HCT116 (cell line): ENCODE data around the gene CMIP.
A peak's percentile ranks its signal among the peaks of the same experiment; 100 is the strongest.

Source experiments
- CEBPB ChIP-seq: IDR thresholded peaks from 2 replicates; pipeline ENCODE4 v1.6.1; 2012; ENCODE audit warnings: low read depth
- EZH2 ChIP-seq: fragments of 200-600 bp; sonication (generic); IDR thresholded peaks from 2 replicates; pipeline ENCODE4 v1.6.1; 2017; ENCODE audit warnings: antibody characterized with exemption, mixed run types
- FOSL1 ChIP-seq: IDR thresholded peaks from 2 replicates; pipeline ENCODE4 v1.6.1; 2012; ENCODE audit warnings: low read depth
- JUND ChIP-seq: IDR thresholded peaks from 2 replicates; pipeline ENCODE4 v1.6.1; 2012
- POLR2A ChIP-seq: IDR thresholded peaks from 2 replicates; pipeline ENCODE4 v1.7.0; 2011; ENCODE audit warnings: borderline replicate concordance; ENCODE audit not compliant: insufficient read depth, insufficient read length; ENCODE audit errors: extremely low read depth
- POLR2AphosphoS5 ChIP-seq: IDR thresholded peaks from 2 replicates; pipeline ENCODE4 v1.6.1; 2011; ENCODE audit warnings: mild to moderate bottlenecking, low read depth, low read length, moderate library complexity
- RAD21 ChIP-seq: IDR thresholded peaks from 2 replicates; pipeline ENCODE4 v1.6.1; 2012; ENCODE audit warnings: low read depth, mild to moderate bottlenecking
- SIN3A ChIP-seq: IDR thresholded peaks from 2 replicates; pipeline ENCODE4 v1.6.1; 2012; ENCODE audit warnings: low read depth
- SRF ChIP-seq: IDR thresholded peaks from 2 replicates; pipeline ENCODE4 v1.6.1; 2012; ENCODE audit warnings: low read depth
- YY1 ChIP-seq: IDR thresholded peaks from 2 replicates; pipeline ENCODE4 v1.6.1; 2011; ENCODE audit warnings: low read length, low read depth, moderate library complexity, mild to moderate bottlenecking; ENCODE audit not compliant: insufficient replicate concordance; ENCODE audit errors: extremely low read depth
- ZNF274 ChIP-seq: fragments of 200-500 bp; sonication (Bioruptor generic); IDR thresholded peaks from 2 replicates; pipeline ENCODE4 v1.6.1; 2014; ENCODE audit warnings: mild to moderate bottlenecking, low read depth, low read length, inconsistent platforms
- TF ChIP-seq, protein P1 (sequence below), 3 experiments: fragments of 200-600 bp in 1 of 3; sonication (generic) in 1 of 3; IDR thresholded peaks in 2 of 3; conservative IDR thresholded peaks in 1 of 3; 2 replicates each; pipeline ENCODE4 v1.5.1; 2012 to 2017; ENCODE audit warnings: low read depth in 2 of 3, low read length in 2 of 3, antibody characterized with exemption in 1 of 3, borderline replicate concordance in 1 of 3, control low read depth in 1 of 3, mild to moderate bottlenecking in 1 of 3, mixed read lengths in 1 of 3, mixed run types in 1 of 3, moderate library complexity in 1 of 3; ENCODE audit not compliant: insufficient read depth in 1 of 3
- TF ChIP-seq, protein P2 (sequence below): IDR thresholded peaks from 2 replicates; pipeline ENCODE4 v1.6.1; 2011; ENCODE audit warnings: mild to moderate bottlenecking, low read length, moderate library complexity; ENCODE audit not compliant: insufficient replicate concordance; ENCODE audit errors: extremely low read depth
- TF ChIP-seq, protein P3 (sequence below): IDR thresholded peaks from 2 replicates; pipeline ENCODE4 v1.6.1; 2012

DNA sequence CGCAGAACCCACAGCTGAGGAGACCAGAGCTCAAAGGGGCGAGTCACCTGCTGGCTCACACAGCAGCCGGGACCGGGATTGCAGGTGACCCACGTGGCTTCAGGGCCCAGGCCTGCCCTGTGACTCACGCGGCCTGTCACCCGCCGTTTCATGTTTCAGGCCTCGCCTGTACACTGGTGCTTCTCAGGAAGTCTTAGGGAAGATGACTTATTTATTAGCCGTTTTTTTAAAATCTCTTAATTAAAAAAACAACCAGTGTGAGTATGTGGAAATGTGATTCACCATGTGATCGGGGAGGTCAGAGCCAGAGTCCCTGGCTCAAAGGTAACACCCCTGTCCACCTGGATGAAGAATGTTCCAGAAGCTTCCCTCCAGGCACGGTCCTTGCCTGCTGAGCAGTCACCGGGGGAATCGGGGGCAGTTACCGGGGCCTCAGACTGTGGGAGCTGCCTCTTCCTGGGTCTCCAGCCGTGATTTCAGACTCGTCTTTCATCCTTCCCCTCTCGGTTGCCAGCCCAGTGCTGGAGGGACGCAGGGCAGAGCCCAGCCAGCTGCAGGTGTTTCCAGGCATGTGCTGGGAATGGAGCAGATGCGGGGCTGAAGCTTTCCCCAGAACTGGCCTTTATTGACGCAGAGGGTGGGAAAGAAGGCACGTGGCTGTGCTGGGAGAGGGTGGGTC, 49.3 kb downstream of the CMIP start:
- TF ChIP-seq, protein P1, sequence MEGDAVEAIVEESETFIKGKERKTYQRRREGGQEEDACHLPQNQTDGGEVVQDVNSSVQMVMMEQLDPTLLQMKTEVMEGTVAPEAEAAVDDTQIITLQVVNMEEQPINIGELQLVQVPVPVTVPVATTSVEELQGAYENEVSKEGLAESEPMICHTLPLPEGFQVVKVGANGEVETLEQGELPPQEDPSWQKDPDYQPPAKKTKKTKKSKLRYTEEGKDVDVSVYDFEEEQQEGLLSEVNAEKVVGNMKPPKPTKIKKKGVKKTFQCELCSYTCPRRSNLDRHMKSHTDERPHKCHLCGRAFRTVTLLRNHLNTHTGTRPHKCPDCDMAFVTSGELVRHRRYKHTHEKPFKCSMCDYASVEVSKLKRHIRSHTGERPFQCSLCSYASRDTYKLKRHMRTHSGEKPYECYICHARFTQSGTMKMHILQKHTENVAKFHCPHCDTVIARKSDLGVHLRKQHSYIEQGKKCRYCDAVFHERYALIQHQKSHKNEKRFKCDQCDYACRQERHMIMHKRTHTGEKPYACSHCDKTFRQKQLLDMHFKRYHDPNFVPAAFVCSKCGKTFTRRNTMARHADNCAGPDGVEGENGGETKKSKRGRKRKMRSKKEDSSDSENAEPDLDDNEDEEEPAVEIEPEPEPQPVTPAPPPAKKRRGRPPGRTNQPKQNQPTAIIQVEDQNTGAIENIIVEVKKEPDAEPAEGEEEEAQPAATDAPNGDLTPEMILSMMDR (IDR thresholded peaks at IDR 0.05 in 2 of 3, conservative IDR thresholded peaks at IDR 0.05 in 1 of 3; ENCODE audit: borderline replicate concordance in 1 of 3, insufficient read depth in 1 of 3, low read depth in 2 of 3, low read length in 2 of 3) = no peak
- TF ChIP-seq POLR2A = no peak
- TF ChIP-seq YY1 = no peak
- TF ChIP-seq JUND = peak; percentile 94
- peak; percentile 66 for TF ChIP-seq POLR2AphosphoS5
- no peak for TF ChIP-seq RAD21
- no peak for TF ChIP-seq CEBPB
- peak; percentile 99 for TF ChIP-seq SIN3A
- TF ChIP-seq, protein P2, sequence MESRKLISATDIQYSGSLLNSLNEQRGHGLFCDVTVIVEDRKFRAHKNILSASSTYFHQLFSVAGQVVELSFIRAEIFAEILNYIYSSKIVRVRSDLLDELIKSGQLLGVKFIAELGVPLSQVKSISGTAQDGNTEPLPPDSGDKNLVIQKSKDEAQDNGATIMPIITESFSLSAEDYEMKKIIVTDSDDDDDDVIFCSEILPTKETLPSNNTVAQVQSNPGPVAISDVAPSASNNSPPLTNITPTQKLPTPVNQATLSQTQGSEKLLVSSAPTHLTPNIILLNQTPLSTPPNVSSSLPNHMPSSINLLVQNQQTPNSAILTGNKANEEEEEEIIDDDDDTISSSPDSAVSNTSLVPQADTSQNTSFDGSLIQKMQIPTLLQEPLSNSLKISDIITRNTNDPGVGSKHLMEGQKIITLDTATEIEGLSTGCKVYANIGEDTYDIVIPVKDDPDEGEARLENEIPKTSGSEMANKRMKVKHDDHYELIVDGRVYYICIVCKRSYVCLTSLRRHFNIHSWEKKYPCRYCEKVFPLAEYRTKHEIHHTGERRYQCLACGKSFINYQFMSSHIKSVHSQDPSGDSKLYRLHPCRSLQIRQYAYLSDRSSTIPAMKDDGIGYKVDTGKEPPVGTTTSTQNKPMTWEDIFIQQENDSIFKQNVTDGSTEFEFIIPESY = peak; percentile 29
- no peak for TF ChIP-seq EZH2
- TF ChIP-seq, protein P3, sequence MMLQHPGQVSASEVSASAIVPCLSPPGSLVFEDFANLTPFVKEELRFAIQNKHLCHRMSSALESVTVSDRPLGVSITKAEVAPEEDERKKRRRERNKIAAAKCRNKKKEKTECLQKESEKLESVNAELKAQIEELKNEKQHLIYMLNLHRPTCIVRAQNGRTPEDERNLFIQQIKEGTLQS = no peak
- peak; percentile 94 for TF ChIP-seq FOSL1
- no peak for TF ChIP-seq ZNF274
- TF ChIP-seq SRF = no peak
